ENCODE measurements around the gene PCSK2.

The PCSK2 gene

DNA sequence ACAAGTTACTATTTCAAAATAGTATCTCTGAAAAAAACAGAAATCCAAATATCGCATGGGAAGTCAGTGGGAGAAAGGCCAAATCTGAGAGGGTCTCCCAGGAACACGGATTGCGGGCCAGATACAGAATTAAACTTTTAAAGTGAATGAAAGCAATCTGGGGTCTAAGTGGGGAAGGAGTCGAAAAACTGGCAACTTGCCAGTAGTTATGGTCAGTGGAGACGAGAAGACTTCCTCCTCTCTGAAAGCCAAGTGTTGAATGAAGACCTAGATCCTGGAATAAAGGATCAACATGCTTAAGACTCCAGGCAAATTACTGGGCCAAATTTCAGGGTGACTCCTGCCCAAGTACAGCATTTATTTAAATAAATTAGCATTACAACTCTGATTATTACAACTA, 180.7 kb downstream of the PCSK2 start:
- FAIRE-seq: no peak

DNA sequence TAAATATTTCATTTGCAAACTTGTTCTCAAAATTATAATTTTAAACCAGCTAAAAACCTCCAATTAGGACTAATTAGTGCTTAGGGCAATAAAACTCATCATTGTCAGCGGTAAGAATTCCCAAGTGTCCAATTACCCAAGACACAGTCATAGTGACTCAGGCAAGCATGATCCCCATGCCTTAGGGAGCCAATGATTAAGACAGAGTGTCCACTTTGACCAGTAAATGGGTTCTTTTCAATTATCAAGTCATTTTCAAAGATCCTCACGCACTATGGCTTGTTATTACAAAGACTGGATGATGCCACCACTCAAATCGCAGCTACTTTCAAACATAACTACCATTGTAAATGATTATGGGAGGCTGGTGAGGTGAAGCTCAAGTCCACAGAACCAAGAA, 190.4 kb downstream of the PCSK2 start:
- FAIRE-seq: no peak

DNA sequence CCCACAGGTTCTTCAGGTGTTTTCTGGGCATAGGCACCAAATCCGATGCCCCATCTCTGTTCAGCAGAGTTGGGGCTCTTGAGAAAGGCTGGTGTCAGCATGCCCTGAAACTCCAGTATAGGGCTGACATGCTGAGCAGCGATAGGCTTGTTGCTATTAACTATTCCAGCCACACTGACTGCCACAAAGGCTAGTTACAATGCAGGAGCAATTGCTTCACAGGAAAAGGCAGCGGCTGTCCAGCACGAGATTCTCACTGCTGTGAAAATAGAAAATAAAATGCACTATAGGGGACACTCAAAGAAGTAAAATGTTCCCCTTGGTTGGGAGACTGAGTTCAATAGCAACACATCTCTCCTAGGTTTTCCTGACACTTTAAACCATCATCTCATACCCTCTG, 191.9 kb downstream of the PCSK2 start:
- no peak for FAIRE-seq

DNA sequence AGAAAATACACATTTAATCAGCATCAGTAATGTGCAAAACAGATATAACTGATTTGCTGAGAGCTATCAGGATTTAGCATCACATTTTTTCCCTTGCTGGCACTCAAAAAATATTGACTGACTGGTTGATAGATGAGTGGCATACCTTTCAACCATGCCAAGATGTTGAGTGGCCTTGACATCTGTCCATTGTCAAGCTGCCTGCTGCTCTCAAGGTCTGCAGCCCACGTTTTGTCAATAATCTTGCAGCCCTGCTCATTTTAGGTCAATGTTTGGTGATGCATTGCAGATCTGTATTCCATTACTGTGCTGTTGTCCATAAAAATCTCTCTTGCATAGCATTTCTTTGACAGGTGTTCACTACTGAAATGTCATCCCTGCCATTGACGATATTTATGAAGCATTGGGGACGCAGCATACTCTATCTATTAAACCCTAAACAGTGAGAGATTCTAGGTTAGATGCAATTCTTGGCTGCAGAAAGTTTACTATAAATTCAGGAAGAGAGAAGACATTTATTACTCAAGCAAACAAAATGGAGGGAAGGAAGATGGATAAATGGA, 192.7 kb downstream of the PCSK2 start:
- no peak for FAIRE-seq

DNA sequence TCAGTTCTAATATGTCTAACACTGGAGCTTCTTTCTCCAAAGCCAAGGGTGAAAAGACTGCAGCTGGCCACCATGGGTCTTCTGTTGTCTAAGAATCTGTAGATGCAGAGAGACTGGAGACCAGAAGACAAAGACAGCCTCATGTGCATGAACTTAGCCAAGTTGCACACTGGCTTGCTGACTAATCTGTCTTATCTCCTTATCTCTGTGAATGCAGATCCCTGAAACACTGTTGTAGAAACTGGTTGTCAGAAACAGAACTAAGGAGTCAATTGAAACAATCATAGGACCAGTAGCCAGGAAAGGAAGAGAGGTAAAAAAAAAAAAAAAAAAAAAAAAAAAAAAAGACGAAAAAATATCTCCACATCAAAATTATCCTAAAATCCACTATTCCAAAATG, 194.7 kb downstream of the PCSK2 start:
- no peak for FAIRE-seq

DNA sequence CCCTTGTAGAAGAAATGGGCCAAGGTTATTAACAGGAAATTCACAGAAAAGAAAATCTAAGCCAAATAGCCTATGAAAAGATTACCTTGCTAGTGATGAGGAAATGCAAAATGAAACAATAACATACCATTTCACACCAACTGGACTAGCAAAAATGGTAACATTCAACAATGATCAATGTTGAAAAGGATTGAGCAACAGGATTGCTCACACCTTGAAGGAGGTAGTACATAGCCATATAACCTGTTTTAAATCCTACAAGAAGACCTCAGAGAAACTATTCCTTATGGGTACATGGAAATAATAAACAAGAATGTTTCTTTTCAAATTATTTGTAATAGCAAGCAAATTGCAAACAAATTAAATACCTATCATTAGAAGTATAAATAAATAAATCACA, 196.9 kb downstream of the PCSK2 start:
- FAIRE-seq: no peak

DNA sequence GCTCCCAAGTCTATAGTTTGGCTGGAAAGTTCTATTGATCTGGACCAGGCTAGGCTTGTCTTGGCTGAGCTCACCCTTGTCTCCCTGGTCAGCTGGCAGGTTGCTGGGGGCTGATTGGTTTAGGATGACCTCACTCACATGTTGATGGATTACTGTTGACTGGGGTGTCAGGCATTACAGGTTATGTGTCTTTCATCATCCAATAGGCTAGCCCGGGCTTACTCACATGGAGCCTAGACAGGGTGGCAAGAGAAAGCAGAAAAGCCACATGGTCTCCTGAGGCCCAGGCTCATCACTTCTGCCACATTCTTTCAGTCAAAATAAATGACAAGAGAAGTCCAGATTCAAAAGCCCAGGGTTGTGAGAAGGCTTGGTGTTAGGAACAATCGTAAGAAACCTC, 200.8 kb downstream of the PCSK2 start:
- no peak for FAIRE-seq

DNA sequence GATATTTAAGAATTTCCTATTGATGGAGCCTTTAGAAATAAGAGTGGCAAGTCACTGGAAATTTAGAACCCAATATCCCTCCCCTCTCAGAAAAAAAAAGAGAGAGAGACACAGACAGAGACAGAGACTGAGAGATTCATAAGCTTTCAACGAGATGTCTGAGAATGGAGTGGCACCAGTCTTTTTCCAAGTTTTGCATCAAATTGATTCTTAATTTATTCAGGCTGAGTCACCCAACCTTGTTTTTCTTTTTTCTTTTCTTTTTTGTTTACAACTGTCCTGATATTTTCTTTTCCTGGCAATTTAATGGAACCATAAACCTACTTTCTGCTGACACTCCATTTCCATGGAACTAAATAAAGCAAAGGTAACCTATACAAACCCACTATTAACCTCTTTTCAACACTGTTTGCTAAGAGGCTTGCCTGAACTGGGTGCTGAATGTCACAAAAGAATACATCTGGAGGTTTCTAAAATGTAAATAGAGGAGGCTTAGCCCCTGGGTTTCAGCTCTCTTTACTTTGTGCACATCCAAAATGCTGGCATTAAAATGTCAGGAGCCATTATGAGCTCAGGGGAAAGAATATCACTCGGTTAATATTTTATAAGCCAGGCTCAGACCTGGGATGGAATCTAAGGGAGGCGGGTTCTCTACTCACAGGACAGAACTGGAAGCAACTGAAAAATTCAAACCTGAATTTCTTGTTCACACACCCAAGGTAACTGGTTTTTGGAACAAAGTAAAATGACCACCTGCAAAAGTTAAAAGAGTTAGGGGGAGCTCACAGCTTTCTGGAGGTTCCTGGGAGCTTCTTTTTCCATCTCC, 203.5 kb downstream of the PCSK2 start:
- no peak for FAIRE-seq

DNA sequence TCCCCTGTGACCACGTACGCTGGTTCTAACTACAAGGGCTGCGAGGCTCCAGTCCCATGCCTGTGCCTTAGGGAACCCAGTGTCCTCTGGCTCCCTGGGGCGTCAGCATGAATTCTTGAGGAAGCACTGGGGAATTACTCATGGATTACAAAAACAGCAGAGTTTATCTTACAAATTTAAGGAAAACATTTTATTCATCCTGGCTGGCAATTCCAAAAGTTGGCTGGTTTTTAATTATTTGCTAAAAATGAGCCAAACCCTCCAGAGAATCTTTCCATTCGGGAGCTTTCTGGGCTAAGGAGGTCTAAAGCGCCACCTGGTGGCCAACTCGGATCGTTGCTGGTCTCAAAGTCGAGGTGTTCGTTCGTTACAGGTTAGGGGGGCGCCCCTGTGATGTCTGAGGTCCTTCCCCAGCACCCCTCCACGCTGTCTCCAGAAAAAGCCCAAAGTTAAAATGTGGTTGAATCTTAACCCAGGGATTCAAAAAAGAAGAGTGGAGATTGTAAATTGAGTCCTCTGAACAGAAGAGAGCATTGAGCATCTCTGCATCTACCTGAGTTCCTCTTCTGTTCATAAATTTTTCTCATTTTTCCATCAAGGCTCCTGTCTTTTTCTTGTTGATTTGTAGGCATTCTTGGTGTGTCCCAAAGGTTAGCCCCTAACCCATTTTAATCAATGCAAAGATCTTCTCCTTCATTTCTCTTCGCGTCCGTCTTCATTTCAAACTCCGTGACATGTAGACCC, 205.0 kb downstream of the PCSK2 start:
- no peak for FAIRE-seq

DNA sequence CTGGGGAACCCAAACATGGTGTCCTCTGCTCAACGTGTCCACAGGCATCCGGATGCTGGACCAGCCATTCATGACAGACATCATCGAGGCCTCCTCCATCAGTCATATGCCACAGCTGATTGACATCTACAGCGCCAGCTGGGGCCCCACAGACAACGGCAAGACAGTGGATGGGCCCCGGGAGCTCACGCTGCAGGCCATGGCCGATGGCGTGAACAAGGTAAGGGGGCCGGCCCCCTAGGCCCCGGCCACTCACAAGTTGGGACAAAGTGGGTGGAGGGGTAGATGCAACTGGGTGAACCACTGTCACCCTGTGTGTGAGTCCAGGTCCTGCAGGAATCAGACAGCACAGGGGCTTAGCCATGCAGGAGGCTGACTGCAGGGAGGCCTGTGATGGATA, 209.8 kb downstream of the PCSK2 start:
- FAIRE-seq: no peak

DNA sequence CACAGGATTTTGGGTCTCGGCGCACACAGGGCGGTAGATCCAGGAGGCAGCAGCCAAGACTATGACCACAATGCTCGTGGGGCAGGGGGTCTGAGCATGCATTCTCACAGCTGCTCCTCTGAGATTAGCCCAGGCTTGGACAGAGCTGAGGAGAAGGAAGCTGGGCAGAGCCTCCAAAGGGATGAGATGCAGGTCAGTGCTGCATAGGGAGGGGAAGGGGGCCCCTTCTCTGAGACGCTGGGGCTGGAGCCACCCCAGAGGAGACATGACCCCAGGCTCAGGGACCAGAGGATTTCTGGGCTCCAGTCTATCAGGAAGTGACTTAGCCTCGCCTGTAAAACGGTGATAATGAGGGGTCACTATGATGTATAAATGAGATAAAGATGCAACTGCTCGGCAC, 210.4 kb downstream of the PCSK2 start:
- FAIRE-seq: no peak

DNA sequence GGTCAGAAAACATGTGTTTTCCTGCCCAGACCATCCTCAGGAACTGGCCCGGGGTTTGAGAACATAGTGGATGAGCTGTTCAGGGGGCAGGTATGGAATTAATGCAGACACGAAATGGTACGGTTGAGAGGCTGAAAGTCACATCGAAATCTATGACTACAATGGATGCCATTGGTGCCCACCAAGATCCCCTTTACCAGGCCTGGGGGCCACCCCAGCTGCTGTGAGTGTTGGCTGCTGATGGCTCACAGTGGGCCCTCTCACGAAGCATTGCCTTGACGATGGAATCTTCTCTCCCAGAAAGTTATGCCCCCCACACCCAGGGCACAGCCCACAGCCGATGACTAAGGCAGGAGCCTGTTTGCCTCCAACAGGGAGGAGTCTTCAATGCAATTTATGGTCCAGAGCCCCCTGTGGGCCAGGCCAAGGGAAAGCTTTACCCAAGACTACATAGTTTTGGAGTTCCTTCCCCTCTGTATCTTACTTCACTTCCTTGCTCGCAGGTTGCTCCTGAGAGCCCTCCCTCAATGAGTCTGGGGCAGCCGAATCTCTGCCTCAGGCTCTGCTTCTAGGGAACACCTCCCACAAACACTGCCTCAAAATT, 211.7 kb downstream of the PCSK2 start:
- no peak for FAIRE-seq

DNA sequence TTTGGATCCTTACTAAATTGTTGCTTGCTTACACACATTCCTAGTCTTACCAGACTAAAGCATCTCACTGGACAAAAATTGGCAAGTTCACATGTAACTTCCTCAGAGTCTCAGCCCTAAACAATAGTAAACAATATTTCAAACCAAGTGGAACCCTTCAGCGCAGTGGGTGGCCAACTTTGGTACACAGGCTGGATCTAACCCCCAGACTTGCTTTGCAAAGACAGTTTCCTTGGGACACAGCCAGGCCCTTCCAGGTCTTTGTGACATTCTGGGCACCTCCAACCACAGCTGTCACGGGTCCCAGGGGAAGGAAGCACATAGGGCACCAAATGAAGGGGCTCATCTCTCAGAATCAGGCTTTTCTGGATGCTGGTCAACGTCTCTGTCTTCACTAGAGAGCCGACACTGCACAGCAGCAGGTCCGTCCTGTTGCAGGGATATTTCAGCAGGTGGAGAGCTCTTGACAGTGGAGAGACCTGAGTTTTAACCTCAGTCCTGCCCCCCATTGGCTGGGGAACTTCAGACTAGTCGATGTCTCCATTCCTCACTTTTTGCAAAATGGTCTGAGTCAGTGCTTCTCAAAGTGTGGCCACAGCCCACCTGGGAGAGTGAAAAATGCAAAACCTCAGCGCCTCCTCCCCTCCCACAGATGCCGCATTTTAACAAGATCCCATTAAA, 212.9 kb downstream of the PCSK2 start:
- no peak for FAIRE-seq

DNA sequence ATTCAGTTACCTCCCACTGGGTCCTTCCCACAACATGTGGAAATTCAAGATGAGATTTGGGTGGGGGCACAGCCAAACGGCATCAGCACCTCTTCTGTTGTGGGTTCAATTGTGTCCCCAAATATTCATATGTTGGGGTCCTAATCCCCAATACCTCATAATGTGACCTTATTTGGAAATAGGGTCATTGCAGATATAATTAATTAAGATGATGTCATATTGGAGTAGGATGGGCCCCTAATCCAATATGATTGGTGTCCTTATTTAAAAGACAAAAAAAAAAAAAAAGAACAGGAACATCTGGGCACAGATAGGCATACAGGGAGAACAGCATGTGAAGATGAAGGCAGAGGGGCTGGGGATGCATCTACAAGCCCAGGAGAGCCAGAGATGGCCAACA, 214.9 kb downstream of the PCSK2 start:
- FAIRE-seq: no peak

DNA sequence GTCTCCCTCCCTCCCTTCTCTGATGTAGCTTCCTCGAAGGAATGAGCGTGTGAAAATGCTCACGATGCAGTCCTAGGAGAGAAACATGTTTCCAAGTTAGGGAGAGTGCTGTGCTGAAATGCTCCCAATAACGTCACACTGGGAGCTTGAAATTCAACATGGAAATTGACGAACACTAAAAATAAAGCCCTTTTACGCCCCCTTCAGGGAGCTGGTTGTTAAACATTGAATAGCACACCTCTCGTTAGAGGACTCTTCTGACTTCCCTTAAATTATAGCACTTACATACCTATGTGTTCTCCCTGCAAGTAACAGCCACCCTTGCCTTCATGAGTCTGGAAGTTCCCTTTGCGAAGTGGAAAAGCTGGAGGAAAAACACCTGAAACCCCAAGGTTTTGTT, 215.7 kb downstream of the PCSK2 start:
- no peak for FAIRE-seq

DNA sequence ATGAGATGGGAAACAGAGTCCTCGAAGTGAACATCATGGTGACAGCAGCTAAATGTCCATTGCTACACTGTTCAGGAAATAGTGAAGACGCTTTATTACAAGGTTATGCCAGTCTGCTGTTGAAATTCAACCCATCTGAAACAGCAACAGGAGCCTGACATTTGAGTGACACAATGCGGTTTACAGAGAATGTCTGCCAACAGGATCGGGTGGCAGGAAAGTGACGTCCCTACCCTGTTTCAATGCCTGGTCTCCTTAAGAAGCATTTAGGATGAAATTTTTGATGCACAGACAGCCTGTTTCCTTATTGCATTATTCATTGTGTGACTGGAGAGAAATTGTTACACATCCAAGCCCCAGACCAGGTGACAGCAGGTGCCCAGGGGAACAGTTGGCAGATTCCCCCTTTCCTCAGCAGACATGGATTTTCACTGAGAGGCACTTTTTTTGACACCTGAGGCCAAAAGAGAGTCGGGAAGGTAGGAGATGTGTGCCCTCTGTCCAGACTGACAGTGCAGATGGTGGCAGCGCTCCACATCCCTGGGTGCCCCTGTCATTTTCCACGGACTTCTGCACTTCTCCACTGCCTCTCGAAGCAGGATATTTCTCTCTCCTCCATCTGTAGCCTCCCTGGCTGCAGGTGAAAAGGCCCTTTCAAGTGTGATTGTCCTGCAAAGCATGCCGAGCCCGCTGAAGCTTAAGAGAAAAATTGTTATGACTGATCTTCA, 216.5 kb downstream of the PCSK2 start:
- FAIRE-seq: no peak

DNA sequence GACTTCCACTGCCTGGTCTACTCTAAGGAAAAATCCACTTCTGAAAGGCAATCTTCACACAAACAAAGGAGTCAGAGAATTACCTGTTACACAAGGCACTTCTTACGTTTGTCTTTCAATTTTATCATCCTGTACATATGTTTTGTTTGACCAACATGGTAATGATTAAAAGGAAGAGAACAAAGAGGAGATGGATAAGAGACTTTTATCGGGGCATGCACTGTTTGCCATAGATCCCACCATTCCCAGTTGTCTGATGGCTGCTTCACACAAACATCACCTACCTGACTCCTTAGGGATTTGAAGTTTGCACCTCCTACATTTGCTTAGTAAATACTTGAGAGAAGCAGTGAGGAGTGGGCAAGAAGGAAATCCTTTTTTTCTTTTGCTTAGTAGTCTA, 217.3 kb downstream of the PCSK2 start:
- FAIRE-seq: no peak

DNA sequence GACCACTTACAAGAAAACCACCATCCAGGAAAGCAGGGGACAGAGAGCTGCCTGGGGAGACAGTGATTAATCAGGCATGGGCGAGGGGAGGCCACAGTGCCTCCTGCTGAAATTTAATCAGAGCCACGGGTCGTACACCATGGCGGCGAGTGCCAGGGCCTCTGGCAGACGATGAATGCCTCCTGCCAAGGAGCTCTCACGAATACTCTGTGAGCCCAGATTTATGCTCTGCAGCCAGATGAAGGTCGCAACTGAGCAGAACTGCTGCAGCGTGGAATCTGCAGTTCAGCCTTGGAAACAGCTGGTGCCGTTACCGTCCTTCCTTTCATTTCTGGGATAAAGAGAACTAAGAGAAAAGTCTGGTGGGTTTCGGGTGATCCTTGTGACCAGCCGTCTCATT, 218.7 kb downstream of the PCSK2 start:
- FAIRE-seq: no peak

DNA sequence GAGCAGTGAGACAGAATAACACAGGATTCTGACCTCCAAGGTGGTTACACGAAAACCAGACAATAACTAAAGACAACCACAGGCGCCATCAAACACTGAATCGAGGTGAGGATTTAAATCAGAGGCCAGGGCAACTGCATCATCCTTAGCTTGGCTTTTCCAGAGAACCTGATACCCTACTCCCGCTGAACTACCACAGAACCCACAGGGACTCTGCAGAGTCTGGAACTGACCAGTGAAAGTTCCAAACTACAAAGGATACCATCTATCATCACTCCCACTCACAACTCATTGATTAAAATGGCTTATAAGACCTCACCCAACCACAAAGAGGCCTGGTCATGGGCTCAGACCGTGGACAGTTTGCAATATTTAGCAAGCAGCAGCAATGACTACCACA, 219.3 kb downstream of the PCSK2 start:
- FAIRE-seq: no peak

DNA sequence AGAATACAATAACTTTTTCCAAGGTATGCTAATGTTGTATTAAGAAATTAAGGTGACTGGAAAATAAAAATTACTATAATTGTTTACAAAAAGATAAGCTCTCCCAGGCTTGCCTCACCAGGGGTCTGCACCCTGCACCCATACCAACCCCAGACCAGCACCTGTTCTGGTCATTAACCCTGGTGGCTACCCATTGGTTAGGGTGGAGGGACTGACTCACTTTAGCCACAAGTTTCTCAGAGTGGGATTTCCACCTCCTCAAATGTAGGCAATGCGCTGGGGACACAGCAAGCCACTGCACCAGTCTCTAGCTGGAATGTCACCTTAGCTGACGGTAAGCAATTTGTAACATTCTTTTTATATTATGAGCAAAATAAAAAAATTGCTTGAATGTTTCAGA, 221.2 kb downstream of the PCSK2 start:
- FAIRE-seq: no peak

DNA sequence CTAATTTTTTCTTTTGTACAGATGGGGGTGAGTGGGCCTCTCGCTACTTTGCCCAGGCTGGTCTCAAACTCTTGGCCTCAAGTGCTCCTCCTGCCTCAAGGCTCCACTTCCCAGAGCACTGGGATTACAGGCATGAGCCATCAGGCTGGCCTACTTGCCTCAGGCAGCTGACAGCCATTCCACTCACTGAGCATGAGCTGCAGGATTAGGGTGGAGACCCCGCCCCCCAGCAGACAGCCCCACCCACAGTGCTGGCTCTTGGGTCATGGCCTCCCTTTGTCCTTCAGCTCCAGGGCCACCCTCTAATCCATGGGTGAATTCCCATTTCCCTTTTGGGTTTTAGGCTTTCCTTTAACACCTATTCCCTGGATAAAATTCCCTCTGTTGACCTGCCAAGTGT, 222.2 kb downstream of the PCSK2 start:
- no peak for FAIRE-seq

DNA sequence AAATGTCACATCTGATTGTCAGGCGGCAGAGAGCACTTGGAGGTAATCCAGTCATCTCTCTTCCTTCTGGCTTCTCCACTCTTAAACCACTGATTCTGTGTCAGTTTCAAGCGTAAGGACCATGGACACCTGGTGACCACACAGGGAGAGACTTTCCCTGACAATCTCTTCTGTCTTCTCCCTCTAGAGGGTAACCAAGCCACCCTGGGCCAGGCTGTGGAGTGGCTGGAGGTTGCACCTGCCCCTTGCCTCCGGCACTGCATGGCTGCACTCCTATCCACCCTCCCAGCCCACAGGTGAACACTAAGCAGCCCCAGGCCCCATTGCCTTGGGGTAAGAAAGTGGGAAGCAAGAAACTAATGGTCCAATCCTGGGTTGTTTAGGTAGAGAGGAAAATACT, 225.6 kb downstream of the PCSK2 start:
- no peak for FAIRE-seq

DNA sequence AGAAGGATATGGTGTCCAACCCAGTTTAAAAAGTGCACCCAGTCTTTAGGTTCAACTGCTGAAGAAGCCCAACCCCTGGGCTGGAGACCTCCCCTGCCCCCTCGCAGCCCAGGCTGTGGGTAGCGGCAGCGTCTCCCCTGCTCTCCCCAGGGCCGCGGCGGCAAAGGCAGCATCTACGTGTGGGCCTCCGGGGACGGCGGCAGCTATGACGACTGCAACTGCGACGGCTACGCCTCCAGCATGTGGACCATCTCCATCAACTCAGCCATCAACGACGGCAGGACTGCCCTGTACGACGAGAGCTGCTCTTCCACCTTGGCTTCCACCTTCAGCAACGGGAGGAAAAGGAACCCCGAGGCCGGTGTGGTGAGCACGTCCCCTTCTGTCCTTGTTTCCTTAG, 226.8 kb downstream of the PCSK2 start:
- no peak for FAIRE-seq

Measured in G401.6 (cell line).